Amygdala (tissue), 56 donors: ENCODE measurements around the gene ZFP1.

Source experiments
- DNase-seq, 56 donors: peaks; one replicate each; lab custom pipeline; 2025; lab: John Stamatoyannopoulos, UW

ZFP1 gene

GRCh38 chr16:75143941-75144340 is 4.4 kb upstream of the ZFP1 start:
- DNase-seq = no peak

- no peak for DNase-seq
Observed at GRCh38 chr16:75147968-75148310, 385 bp upstream of the ZFP1 start.

GRCh38 chr16:75151798-75152197 is 3.5 kb downstream of the ZFP1 start:
- DNase-seq = no peak

DNA sequence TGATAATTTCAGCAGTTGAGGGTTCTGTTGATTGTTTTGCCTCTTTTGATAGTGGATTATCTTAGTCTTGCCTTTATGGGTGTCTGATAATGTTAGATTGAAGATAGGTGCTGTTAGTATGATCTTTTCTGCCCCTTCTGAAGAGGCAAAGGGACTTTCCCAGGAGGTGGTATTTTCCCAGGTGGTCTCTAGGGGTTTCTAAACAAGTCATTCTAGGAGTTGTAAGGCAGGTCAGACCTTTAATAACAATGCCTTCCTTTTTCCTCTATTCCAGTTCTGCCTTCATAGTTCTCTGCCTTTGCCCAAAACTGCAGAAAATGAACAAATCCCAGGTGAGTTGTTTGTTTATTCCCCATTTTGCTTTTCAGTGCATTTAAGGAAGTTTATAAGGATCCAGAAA is 4.3 kb downstream of the ZFP1 start:
- DNase-seq = no peak

DNA sequence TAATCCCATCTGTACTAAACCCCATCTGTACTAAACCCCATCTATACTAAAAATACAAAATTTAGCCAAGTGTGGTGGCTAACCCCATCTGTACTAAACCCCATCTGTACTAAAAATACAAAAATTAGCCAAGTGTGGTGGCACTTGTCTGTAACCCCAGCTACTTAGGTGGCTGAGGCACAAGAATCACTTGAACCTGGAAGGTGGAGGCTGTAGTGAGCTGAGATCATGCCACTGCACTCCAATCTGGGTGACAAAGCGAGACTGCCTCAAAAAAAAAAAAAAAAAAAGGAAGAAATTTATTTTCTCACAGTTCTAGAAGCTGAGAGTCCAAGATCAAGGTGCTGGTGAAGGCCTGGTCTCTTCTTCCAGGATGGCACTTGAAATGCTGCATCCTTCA is 12.1 kb downstream of the ZFP1 start:
- no peak for DNase-seq

- no peak for DNase-seq
Observed at GRCh38 chr16:75169899-75170405, 21.6 kb downstream of the ZFP1 start.

DNA sequence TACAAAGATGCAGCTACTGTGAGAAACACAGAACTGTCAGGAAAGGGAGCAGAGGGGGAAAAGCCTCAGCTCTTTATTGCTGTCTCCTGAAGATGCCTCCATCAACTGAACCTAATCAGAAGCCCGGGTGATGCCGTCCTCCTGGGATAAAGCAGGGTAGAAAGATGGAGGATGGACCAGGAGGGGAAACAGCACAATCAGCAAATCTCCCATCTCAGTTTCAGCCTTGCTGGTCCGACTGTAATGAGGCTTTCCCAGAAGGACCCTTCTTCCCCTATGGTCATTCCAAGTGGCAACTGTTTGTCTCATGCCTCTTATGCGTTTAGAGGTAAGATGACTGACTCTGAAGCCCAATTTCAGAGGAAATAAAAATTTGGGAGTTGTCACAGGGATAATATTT is 24.3 kb downstream of the ZFP1 start:
- DNase-seq = no peak

DNA sequence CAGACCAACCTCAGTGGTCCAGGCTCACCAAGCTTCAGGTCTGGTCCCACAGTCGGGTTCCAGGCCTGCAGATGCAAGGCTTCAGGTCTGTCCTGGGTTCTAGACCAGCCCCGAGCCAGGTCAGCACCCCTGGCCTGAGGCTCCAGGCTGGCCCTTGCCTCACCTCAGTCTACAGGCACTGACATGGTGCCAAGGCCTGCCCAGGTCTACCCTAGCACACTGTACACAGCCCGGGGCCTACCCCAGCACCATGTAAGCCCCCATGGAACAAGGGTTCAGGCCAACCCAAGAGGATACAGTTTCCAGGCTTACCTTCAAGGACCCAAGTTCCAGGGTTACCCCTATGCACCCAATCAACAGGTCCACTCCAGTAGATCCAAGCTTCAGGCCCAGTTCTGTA is 26.8 kb downstream of the ZFP1 start:
- DNase-seq = no peak

DNA sequence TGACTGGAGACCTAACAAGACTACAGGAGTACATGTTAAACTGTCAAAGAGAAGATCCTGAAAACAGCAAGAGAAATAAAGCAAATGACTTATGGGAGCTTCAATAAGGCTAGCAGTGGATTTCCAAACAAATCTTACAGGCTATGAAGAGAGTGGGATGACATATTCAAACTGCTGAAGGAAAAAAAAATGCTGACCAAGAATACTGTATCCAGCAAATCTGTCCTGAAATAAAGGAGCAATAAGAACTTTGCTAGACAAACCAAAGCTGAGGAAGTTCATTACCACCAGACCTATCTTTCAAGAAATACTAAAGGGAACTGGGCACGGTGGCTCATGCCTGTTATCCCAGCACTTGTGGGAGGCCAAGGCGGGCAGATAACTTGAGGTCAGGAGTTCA is 28.6 kb downstream of the ZFP1 start:
- no peak for DNase-seq

DNA sequence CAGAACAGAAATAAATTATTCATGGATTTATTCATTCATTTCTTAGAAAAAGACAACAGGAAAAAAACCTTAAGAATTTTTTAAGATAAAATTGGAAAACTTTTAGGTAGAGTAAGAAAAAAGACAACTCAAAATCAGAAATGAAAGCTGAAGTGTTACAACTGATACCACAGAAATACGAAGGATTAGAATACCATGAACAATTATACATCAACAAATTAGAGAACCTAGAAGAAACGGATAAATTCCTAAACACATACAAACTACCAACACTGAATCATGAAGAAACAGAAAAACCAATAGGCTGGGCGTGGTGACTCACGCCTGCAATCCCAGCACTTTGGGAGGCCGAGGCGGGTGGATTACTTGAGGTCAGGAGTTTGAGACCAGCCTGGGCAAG is 30.9 kb downstream of the ZFP1 start:
- no peak for DNase-seq

- no peak for DNase-seq
Observed at GRCh38 chr16:75181630-75182029, 33.3 kb downstream of the ZFP1 start.

- no peak for DNase-seq
Observed at GRCh38 chr16:75188832-75189477, 40.6 kb downstream of the ZFP1 start.

DNA sequence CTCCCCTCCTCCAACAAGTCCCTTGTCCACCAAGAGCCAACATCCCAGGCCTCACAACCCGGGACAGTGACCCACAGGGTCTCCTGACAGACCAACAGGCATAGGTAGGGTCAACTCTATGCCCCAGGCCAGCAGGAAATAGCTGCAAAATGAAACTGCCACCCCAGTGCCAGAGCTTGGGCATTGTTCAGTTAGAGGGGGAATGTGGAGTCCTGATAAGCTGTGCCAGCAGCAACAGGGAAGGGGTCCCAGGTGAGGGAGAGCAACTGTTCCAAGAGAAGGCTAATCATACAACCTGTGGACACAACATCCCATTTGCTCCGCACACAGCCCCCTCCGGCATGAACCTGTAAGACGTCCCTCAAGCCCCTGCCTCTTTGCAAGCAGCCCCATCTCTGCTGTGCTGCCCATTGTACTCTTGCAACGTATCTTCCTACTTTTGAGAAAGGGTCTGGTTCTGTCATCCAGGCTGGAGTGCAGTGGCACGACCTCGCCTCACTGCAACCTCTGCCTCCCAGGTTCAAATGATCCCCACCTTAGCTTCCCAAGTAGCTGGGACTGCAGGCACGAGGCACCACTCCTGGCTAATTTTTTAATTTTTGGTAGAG is 41.4 kb downstream of the ZFP1 start:
- DNase-seq = no peak

- DNase-seq = no peak
Observed at GRCh38 chr16:75192606-75193264, 44.4 kb downstream of the ZFP1 start.

DNA sequence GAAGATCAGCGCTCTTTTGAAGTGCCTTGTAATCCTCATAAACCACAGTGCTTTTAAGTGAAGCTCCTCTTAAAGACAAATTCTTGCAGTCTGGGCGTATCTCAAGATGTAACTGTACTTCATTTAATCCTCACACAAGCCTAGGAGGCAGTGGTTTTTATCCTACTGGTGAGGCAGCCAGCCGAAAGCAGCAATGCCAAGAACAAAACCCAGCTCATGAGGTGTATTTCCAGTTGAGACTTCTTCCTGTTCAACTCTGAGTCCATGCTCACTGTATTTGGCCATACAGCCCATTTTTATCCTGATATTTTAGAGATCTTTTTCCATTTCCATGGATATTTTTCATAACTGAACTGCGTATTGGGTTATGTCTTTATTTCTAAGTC is 44.9 kb downstream of the ZFP1 start:
- DNase-seq = no peak

DNA sequence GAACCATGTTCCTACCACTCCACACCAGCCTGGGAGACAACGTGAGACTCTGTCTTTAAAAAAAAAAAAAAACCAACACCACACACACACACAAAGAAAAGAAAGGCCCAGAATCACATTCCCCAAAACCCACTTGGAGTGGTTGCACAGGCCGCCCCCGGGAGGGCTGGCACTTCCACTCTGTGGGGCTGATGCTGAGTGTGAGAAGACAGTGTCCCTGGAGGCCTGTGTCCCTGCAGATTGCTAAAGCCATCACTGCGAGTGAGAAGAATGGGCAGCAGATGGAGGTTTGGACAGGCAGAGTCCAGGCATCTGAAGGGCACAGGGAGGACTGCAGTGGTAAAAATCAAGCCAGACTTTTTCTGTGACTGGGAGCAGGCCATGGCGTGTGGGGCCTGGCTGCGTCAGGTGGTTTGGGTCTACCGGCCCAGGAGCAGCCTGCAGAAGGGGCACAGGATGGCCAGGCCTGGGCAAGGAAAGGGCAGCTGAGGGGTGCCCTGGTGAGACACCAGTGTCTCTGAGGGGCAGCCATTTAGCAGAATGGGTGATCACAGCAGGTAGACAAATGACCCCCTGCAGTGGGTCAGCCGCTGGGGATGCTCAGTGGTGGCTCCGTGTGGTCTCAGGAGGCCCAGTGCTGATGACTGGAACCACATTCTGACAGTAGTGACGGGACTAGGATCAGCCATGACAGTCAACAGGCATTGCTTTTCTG is 45.6 kb downstream of the ZFP1 start:
- DNase-seq = no peak

GRCh38 chr16:75195811-75196790 is 47.8 kb downstream of the ZFP1 start:
- DNase-seq = no peak

DNA sequence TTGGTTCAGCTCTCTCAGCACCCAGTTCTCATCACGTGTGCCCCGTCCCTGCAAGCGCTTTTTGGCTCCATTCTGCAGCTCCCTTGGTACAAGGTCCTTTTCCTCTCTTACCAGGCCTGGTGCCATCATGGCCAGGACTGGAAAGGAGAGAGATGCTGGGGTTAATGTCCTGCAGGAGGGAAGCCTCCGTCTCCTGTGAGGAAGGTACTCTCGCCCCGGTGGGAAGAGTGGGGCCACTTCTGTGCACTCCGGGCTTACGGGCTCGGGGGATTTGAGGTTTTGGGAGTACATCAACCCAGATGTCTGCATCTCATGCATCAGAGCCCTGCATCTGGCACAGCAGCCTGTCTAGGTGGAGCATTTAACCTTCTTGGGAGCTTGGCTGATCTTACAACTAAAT is 48.5 kb downstream of the ZFP1 start:
- no peak for DNase-seq

DNA sequence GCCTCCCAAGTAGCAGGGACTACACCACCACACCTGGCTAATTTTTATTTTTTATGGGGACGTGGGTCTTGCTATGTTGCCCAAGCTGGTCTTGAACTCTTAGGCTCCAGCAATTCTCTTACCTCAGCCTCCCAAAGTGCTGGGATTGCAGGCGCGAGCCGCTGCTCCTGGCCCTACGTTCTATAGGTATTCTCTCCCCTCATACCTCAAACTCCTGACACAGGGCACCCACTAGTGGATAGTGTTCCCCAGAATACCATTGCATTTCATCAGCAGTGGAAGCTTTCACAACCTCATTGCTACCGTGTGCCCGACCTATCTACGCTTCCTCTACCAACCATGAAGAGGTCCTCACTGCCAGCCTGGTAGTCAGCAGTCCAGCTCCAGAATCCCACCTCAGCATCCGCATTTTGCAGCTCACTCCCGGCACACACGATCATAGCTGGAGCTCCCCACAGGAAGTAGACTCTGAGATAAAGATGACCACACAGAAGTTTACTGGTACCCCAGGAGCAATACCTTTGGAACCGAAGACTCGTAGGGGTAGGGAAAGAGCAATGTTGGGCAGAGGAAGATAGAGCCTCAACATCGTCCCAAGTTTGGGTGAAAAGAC is 49.3 kb downstream of the ZFP1 start:
- no peak for DNase-seq

GRCh38 chr16:75198135-75198600 is 49.8 kb downstream of the ZFP1 start:
- DNase-seq = no peak
